GM10248 (cell line): ENCODE measurements around the gene SOCS3.

Source experiments
- CTCF ChIA-PET: fragments of 300-600 bp; sonication (Branson Sonifier 250); formaldehyde crosslinking; extraction: SDS; loops from one replicate; lab custom pipeline; 2021; ENCODE audit warnings: antibody characterized with exemption; lab: Yijun Ruan, JAX
- POLR2A ChIA-PET: fragments of 350-650 bp; sonication (Branson Sonifier 250); formaldehyde crosslinking; extraction: SDS; loops from one replicate; lab custom pipeline; 2020; ENCODE audit warnings: antibody characterized with exemption; lab: Yijun Ruan, JAX
- DNase-seq: peaks from one replicate; pipeline ENCODE4 v3.0.0; 2012; ENCODE audit errors: extremely low spot score
- TF ChIP-seq, protein P1 (sequence below): IDR thresholded peaks from 2 replicates; pipeline ENCODE4 v1.5.1; 2012; ENCODE audit warnings: mild to moderate bottlenecking, low read depth; ENCODE audit errors: extremely low read depth, missing control alignments, control extremely low read depth

SOCS3 gene

DNA sequence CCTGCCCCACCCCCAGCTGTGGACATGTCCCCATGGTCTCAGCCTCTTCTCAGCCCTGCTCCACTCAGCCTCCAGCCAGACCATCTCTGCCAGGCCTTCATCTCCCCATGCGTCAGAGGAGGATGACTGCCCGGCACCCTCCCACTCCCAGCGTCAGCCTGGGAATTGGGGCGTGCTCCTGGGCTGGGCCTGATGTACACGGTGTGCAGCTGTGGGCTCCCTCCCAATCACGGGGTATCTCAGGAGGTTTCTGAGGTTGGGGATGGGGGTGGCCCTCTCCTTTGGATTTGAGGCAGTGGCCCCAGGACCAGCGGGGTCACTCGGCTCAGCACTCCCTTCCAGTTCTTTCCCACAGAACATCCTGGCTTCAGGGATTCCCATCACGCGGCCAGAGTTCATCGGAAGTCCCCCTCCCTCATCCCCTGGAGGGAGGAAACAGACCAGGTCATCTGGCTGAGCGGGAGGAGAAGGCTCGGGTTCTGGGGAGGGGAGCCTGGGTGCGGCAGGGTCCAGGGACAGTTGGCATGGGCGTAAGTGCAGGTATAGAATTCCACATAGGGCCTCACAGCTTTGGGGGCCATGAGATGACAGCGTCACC, 36.9 kb downstream of the SOCS3 start:
- POLR2A ChIA-PET = no interaction called here

DNA sequence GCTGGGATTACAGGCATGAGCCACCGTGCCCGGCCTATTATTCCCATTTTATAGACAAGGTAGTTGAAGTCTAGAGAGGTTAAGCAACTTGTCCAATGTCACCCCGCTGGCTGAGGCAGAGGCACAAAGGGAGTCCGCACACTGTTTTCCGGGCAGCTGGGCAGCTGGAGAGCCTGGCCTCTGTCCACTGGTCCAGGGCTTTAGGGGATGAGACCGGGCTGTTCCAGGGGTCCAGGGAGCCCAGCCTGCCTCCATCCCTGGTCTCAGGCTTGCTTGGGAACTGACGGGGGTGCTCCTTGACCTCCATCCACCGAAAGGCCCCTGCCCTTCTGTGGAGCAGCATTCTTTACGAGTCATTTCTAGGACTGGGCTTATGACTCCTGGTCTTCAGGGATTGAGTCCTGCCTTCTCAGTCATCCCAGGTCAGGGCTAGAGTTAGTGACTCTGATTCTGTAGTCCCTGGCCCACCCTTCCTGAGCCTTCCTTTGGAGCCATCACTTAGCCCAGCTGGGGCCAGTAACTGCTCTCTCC, 37.5 kb downstream of the SOCS3 start:
- TF ChIP-seq, protein P1, sequence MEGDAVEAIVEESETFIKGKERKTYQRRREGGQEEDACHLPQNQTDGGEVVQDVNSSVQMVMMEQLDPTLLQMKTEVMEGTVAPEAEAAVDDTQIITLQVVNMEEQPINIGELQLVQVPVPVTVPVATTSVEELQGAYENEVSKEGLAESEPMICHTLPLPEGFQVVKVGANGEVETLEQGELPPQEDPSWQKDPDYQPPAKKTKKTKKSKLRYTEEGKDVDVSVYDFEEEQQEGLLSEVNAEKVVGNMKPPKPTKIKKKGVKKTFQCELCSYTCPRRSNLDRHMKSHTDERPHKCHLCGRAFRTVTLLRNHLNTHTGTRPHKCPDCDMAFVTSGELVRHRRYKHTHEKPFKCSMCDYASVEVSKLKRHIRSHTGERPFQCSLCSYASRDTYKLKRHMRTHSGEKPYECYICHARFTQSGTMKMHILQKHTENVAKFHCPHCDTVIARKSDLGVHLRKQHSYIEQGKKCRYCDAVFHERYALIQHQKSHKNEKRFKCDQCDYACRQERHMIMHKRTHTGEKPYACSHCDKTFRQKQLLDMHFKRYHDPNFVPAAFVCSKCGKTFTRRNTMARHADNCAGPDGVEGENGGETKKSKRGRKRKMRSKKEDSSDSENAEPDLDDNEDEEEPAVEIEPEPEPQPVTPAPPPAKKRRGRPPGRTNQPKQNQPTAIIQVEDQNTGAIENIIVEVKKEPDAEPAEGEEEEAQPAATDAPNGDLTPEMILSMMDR = no peak
- no peak for DNase-seq
- ChIA-PET CTCF (interaction anchor here (3.3 kb wide), 1 partner anchor 38 kb away, joined by 11 read pairs; the partner anchor contains the start of gene SOCS3), POLR2A (no interaction called here)

More for the DNA sequence above, 36.9 kb downstream of the SOCS3 start:
- DNase-seq = no peak
- TF ChIP-seq, protein P1 = no peak
- CTCF ChIA-PET = interaction anchor here (3.3 kb wide), 1 partner anchor 38 kb away, joined by 11 read pairs; the partner anchor contains the start of gene SOCS3

DNA sequence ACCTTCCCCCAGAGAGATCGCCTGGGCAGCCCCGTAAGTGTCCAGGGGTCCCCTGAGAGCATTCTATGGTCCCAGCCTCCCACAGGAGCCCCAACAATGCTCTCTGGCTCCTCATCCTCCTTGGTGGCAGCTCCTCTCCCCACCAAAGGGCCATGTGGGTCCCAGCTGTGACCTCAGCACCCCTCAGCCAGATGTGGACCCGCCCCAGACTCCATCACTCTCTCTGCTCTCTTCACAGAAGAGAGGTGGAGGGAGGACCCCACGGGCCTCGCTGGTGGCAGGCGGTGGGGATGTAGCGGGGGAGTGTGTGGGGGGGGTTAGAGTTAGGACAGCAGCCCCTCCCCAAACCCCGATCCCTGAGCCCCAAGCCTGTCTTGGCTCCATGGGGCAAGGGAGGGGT, 41.0 kb downstream of the SOCS3 start:
- ChIA-PET POLR2A (no interaction called here), CTCF (interaction anchor here (1.1 to 1.4 kb wide), 3 partner anchors 21 to 68 kb away, joined by 3 to 4 read pairs (median 3); no protein-coding TSS in a partner anchor)
- no peak for DNase-seq
- TF ChIP-seq, protein P1 = no peak

DNA sequence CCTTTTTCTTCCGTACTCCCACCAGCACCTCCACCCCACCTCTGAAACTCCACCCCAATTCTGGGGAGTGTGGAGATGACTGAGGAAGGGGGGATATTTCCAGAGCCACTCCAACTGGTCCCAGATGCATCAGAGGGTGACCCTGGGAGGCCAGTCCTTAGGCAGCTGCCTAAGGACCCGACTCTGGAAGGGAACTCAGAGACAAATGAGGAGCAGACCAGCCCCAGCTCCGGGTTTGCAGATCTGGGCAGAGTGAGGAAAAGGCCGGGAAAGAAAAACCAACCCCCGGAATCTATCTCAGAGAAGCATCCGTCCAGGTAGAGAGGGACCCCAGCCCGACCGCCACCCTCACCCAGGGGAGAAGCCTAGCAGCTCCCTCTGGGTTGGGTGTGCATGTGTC, 41.5 kb downstream of the SOCS3 start:
- ChIA-PET CTCF (interaction anchor here (1.1 to 1.4 kb wide), 3 partner anchors 21 to 67 kb away, joined by 3 to 4 read pairs (median 3); no protein-coding TSS in a partner anchor), POLR2A (no interaction called here)
- TF ChIP-seq, protein P1 = no peak
- DNase-seq = no peak

DNA sequence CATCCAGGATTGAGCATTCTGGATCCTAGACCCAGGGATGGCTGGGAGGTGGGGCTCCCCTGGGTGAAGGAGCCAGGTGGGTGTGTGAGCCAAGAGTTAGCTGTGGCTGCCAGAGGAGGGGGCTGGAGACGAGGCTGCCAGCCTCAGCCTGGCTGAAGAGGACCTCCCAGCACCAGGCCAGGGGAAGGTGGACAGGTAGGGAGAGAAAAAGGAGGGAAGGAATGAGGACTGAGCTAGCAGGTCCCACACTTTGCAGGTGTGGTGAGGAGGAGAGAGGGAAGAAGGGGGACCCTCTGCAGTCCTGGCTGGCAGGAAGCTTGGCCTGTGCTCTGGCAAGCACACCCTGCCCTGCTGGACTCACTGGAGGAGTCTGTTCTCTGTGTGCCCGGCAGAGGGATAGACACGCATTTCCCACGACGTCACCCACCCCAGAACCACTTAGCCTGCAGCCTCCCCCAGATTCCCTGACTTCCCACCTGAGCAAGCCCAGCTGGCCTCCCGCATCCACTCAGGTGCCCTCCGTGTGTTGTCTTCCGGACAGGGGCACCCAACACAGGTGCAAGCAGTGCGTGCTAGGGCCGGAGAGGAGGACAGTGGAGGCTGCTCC, 42.0 kb downstream of the SOCS3 start:
- peak; percentile 50 for DNase-seq
- POLR2A ChIA-PET = interaction anchor here (0.6 kb wide), 1 partner anchor 18 kb away, joined by 3 read pairs; no protein-coding TSS in a partner anchor
- TF ChIP-seq, protein P1 = no peak
- CTCF ChIA-PET = interaction anchor here (1.1 to 1.9 kb wide), 5 partner anchors 14 to 67 kb away, joined by 3 to 8 read pairs (median 4); no protein-coding TSS in a partner anchor

DNA sequence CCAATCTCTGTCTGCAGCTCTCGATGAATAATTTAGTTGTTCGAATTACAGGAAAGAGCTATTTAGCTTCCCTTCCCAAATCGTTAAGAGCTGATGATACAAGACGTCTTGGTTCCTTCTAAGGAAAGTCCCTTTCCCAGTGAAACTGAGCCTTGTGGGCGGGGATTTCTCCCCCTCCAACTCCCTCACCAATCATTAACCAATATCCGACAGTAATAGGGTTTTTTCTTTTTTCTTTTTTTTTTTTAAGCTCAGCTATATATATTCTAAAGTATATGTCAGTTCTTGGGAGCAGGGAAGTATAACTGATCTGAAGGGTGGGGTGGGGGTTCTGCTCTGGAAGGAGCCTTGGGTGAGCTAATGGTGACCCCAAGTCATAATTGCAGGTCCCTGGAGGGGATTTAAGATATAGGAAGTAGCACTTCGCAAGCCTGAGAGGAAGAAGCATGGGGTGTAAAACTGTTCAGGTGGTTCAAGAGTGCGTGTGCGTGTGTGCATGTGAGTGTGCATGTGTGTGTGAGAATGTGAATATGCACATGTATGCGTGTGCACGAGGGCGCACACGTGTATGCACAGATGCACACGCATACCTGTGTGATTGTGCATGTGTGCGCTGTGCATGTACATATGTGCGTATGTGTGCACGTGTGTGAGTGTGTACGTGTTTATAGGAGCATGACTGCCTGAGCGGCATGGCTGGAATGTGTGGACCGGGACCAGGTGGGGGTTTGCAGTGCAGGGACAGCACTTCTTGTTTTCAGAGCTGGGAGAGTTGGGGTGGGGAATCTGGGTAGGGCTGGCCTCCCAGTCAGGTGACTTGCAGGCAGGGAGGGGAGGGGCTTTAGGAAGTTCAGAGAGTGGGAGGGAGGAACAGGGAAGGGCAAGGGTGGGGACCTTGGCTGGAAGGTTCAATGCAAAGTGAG, 42.7 kb downstream of the SOCS3 start:
- POLR2A ChIA-PET = interaction anchor here (0.6 to 1.0 kb wide), 2 partner anchors 19 to 42 kb away, joined by 3 to 5 read pairs; partner anchors contain the start of gene SOCS3
- DNase-seq = peak; percentile 63
- CTCF ChIA-PET = interaction anchor here (0.5 to 3.9 kb wide), 13 partner anchors 11 to 105 kb away, joined by 3 to 19 read pairs (median 5); no protein-coding TSS in a partner anchor
- TF ChIP-seq, protein P1 = no peak
